Measurements from ENCODE around the gene ADIG. TPM values are rescaled to one million over a fixed set of nuclear protein-coding genes. Genes with fewer than 3 reads are reported as not detected.

ADIG gene
- total RNA-seq, 1 donor from 2014 or later, result not detected

GRCh38 chr20:38557174-38557573, 23.8 kb upstream of the ADIG start:
- peaks cover 2% of the 10 kb centered on the region for H3K4me1 Mint-ChIP-seq
- peaks cover 37% of the 10 kb centered on the region for H3K36me3 Mint-ChIP-seq (ENCODE audit: low read depth)
- intact Hi-C loops (cut with micrococcal nuclease), result no loop called here
- no peaks in the 10 kb centered on the region for H3K27me3 Mint-ChIP-seq
- no peak overlapping the region for H3K27ac Mint-ChIP-seq
- no peak overlapping the region for H3K4me3 Mint-ChIP-seq
- no peaks in the 10 kb centered on the region for H3K9me3 Mint-ChIP-seq
- DNase-seq, result no peak

DNA sequence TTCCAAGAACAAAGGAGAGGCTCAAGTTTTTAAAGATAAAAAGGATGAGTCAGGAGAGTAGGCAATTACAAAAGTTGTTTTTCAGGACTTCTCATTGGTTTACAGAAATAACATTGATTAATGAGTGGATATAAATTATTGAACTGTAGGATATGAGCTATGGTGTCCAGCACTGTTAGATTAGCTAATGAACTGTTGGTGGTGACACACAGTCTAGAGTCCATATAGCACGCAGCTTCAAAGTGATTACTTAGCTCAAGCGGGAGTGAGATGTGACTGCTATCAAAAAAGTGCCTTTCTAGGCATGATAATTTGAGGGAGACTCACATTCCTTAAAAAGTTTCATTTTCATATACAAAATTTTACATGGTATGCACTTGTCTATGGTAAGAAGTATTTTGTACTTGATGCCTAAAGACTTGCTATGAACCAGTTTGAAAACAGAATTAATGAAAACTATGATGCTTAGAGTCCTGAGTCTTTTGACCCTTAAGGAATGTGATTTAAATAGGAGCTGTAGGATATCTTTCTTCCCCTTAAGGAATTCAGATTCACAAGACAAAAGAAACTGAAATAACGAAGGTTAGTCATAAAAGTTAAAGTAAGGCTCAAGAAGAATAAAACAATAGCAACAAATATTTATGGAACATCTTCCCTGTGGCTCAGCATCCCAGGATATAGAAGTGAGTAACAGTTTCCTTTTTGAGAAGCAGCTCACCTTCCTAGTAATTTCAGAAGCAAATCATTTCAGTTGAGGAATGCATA, 22.2 kb upstream of the ADIG start:
- Mint-ChIP-seq H3K36me3 (ENCODE audit: low read depth) (peaks cover 40% of the 10 kb centered on the region), H3K4me1 (peaks cover 2% of the 10 kb centered on the region), H3K27ac (no peak overlapping the region), H3K27me3 (no peaks in the 10 kb centered on the region), H3K4me3 (no peak overlapping the region), H3K9me3 (no peaks in the 10 kb centered on the region)
- intact Hi-C loops (cut with micrococcal nuclease), result no loop called here
- no peak for DNase-seq

DNA sequence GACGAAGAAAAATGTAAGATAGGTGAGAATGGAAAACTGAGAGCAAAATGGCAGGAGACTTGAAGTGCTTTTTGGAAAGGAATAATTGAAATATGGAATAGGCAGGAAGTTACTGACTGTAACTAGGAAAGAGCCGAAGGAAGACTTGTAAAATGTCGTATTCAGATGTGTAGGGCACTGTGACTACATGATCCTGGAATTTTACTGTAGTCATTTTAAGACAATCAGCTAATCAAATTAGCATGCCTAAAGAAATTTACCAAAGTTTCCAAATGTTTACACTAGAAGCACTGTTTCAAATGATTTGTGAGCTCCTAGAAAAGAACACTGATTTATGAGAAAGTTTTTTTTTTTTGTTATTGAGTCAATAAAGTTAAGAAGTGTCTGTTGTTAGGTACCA, 21.2 kb upstream of the ADIG start:
- intact Hi-C loops (cut with micrococcal nuclease), result no loop called here
- H3K4me1 Mint-ChIP-seq, result peaks cover 2% of the 10 kb centered on the region

GRCh38 chr20:38563802-38564431, 17.1 kb upstream of the ADIG start:
- H3K27ac Mint-ChIP-seq, result no peak overlapping the region
- H3K27me3 Mint-ChIP-seq, result no peaks in the 10 kb centered on the region
- H3K36me3 Mint-ChIP-seq (ENCODE audit: low read depth), result peaks cover 31% of the 10 kb centered on the region
- no peaks in the 10 kb centered on the region for H3K9me3 Mint-ChIP-seq
- DNase-seq, result no peak
- H3K4me1 Mint-ChIP-seq, result no peaks in the 10 kb centered on the region
- H3K4me3 Mint-ChIP-seq, result no peak overlapping the region
- intact Hi-C loops (cut with micrococcal nuclease), result no loop called here

More for the DNA sequence above, 21.2 kb upstream of the ADIG start:
- no peak overlapping the region for H3K27ac Mint-ChIP-seq
- no peak for DNase-seq
- H3K4me3 Mint-ChIP-seq, result no peak overlapping the region
- H3K27me3 Mint-ChIP-seq, result no peaks in the 10 kb centered on the region
- no peaks in the 10 kb centered on the region for H3K9me3 Mint-ChIP-seq
- H3K36me3 Mint-ChIP-seq (ENCODE audit: low read depth), result peaks cover 37% of the 10 kb centered on the region

DNA sequence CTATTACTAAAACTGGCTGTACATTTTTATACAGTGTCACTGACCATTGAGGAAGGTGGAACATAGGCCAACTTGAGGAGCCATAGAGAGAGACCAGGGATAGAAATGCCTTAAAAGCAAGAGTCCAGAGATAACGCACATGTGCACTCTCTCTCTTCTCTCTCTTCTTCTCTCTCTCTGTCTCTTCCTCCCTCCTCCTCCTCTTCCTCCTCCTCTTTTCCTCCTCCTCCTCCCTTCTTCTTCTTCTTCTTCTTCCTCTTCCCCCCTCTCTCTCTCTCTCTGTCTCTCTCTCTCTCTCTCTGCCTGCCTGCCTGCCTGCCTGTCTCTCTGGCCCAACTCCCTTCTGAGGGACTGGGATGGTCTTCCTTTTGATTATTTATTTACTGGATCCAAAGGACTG, 16.3 kb upstream of the ADIG start:
- intact Hi-C loops (cut with micrococcal nuclease), result no loop called here
- Mint-ChIP-seq H3K9me3 (no peaks in the 10 kb centered on the region), H3K4me3 (no peak overlapping the region), H3K4me1 (no peaks in the 10 kb centered on the region), H3K27ac (no peak overlapping the region), H3K27me3 (no peaks in the 10 kb centered on the region), H3K36me3 (ENCODE audit: low read depth) (peaks cover 24% of the 10 kb centered on the region)
- no peak for DNase-seq

- no peak for DNase-seq
- H3K4me1 Mint-ChIP-seq, result no peaks in the 10 kb centered on the region
- no peak overlapping the region for H3K27ac Mint-ChIP-seq
- peaks cover 27% of the 10 kb centered on the region for H3K36me3 Mint-ChIP-seq (ENCODE audit: low read depth)
- intact Hi-C loops (cut with micrococcal nuclease), result no loop called here
- H3K27me3 Mint-ChIP-seq, result no peaks in the 10 kb centered on the region
- H3K9me3 Mint-ChIP-seq, result no peaks in the 10 kb centered on the region
- no peak overlapping the region for H3K4me3 Mint-ChIP-seq
These were observed 14.9 kb upstream of the ADIG start for GRCh38 chr20:38566036-38566598.

DNA sequence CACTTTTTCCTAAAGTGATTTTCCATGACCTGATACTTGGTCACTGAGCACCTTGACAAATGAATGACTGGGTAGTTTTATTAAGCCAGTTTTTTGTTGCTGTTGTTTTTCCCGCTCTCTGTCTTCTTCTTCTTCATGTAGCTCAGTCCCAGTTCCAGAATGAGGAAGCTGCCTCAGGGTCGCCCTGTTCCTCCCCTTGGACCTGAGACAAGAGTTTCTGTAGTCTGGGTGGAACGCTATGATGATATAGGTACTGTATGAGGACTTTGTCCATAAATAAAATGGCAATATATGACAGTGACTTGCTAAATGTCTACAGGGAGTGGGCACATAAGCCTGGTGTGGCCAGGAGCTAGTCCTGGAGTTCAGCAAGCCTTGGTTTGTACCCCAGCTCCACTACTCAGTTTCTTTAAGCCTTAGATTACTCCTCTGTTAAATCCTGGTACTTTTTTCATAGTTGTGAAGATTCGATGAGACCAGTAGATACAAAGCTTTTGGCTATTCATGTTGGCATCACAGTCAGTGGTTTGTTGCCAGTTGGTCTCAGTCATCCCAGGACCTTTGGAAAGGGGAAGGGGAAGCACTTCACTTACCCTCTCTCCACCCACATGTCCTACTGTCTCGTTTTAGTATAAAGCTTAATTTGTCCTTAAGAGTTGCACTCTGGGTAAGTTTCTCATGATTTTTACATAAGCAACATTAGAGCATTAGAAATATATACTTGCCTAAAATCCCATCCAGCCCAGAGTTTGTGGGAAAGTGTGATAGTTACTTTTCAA, 11.1 kb upstream of the ADIG start:
- H3K27me3 Mint-ChIP-seq, result no peaks in the 10 kb centered on the region
- H3K9me3 Mint-ChIP-seq, result no peaks in the 10 kb centered on the region
- intact Hi-C loops (cut with micrococcal nuclease), result no loop called here
- H3K36me3 Mint-ChIP-seq (ENCODE audit: low read depth), result peaks cover 28% of the 10 kb centered on the region
- no peak overlapping the region for H3K27ac Mint-ChIP-seq
- DNase-seq, result no peak
- no peaks in the 10 kb centered on the region for H3K4me1 Mint-ChIP-seq
- H3K4me3 Mint-ChIP-seq, result no peak overlapping the region

GRCh38 chr20:38573413-38573812, 7.6 kb upstream of the ADIG start:
- Mint-ChIP-seq H3K4me1 (no peaks in the 10 kb centered on the region), H3K36me3 (ENCODE audit: low read depth) (peaks cover 34% of the 10 kb centered on the region), H3K27ac (no peak overlapping the region), H3K4me3 (no peak overlapping the region), H3K27me3 (no peaks in the 10 kb centered on the region), H3K9me3 (no peaks in the 10 kb centered on the region)
- intact Hi-C loops (cut with micrococcal nuclease), result no loop called here
- no peak for DNase-seq

DNA sequence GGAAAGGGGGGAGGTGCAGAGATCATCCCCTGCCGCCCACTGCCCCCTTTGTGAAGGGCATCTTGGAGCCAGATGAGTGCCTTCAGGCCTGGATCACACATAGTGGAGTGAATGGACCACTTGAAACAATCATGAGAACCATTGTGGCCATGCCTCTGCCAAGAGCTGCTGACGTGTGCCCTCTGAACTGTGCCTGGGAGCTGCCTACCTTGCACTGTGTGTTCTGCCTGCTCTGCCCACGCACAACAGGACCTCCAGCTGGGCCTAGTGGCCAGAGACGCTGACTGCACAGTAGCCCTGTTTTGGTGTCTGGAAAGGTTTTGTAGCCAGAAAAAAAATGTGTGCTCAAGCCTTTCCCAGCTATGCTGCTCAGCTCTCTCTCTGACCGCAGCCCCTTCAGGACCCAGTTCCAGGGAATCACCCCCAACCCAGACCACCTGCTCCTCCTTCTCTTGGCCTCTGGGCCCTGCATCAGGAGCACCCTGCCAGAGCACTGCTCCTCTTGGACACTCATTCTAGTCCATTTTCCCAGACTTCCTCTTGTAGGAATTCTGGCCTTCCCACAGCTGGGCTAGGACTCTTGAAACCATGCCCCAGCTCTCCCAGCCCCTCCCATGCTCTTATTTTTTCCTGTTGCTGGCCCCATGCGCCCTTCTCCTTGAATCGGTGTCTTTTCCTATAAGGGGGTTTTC, 1.6 kb upstream of the ADIG start:
- Mint-ChIP-seq H3K9me3 (no peaks in the 10 kb centered on the region), H3K27me3 (no peaks in the 10 kb centered on the region), H3K4me1 (no peaks in the 10 kb centered on the region), H3K27ac (no peak overlapping the region), H3K36me3 (ENCODE audit: low read depth) (peaks cover 20% of the 10 kb centered on the region), H3K4me3 (no peak overlapping the region)
- DNase-seq, result no peak
- intact Hi-C loops (cut with micrococcal nuclease), result no loop called here

GRCh38 chr20:38579921-38580320, 1.1 kb upstream of the ADIG start:
- Mint-ChIP-seq H3K4me1 (no peaks in the 10 kb centered on the region), H3K27me3 (no peaks in the 10 kb centered on the region), H3K36me3 (ENCODE audit: low read depth) (peaks cover 15% of the 10 kb centered on the region), H3K27ac (no peak overlapping the region), H3K9me3 (no peaks in the 10 kb centered on the region), H3K4me3 (no peak overlapping the region)
- intact Hi-C loops (cut with micrococcal nuclease), result no loop called here
- no peak for DNase-seq

- intact Hi-C loops (cut with micrococcal nuclease), result no loop called here
- Mint-ChIP-seq H3K4me3 (no peak overlapping the region), H3K4me1 (no peaks in the 10 kb centered on the region), H3K27ac (no peak overlapping the region), H3K27me3 (peaks cover 2% of the 10 kb centered on the region), H3K36me3 (ENCODE audit: low read depth) (peaks cover 2% of the 10 kb centered on the region), H3K9me3 (no peaks in the 10 kb centered on the region)
- no peak for DNase-seq
These were observed 897 bp downstream of the ADIG start for GRCh38 chr20:38581830-38582358.

DNA sequence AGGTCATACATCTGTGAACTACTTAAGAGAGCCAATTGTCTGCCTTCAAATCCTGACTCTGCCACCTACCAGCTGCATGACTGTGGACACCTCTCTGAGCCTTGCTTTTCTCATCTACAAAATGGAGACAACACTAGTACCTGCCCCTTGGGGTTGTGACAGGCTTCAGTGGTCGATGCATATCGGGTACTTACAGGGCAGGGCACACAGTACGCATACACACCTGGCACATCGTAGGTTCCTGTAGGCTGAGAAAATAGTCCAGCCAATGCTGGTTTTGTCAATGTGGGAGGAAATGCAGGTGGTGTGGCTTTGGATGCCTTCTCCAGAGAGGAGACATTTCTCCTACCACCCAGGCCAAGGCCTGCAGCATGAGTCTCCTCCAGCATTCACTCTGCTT, 2.3 kb downstream of the ADIG start:
- intact Hi-C loops (cut with micrococcal nuclease), result no loop called here
- Mint-ChIP-seq H3K27me3 (peaks cover 2% of the 10 kb centered on the region), H3K36me3 (ENCODE audit: low read depth) (no peaks in the 10 kb centered on the region), H3K4me3 (no peak overlapping the region), H3K4me1 (no peaks in the 10 kb centered on the region), H3K9me3 (no peaks in the 10 kb centered on the region), H3K27ac (no peak overlapping the region)
- no peak for DNase-seq

DNA sequence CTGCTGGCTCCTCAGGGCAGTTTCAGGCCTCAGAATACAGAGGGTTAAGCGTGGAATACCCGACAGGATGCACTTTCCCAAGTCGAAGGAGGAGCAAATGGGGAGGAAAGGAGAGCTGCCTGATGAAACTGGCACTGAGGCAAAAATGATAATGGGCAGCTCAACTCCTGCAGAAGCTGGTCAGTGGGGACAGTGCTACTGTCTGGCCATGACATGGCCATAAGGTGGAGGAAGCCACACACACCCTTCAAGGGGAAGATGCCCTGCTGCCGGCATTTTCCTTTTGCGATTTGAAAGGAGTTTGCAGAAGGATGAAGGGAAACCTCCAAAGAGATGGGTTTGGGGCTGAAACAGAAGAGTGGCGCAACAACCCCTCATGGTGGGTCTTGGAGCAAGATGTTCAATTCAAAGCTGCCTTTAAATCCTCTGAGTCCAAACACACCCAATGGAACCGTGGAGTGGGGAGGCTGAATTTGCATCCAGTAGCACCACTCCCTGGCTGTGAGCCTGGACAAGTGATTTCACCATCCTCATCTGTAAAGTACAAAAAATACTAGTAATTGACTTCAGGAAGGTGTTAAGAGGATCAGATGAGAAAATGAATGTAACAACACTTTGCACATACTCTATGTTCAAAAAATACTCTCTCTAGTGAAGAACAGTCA, 3.2 kb downstream of the ADIG start:
- Mint-ChIP-seq H3K27ac (no peak overlapping the region), H3K27me3 (peaks cover 2% of the 10 kb centered on the region), H3K4me3 (no peak overlapping the region), H3K9me3 (no peaks in the 10 kb centered on the region), H3K36me3 (ENCODE audit: low read depth) (no peaks in the 10 kb centered on the region), H3K4me1 (no peaks in the 10 kb centered on the region)
- intact Hi-C loops (cut with micrococcal nuclease), result no loop called here
- no peak for DNase-seq

Measured in activated CD4-positive, alpha-beta T cell treated with anti-CD3 and anti-CD28 coated beads, Interleukin-2, amount 10 ng/mL, durations not matched to agents 24 days and 14 days (primary cell).